Activated CD4-positive, alpha-beta T cell treated with anti-CD3 and anti-CD28 coated beads for 1 hour (primary cell): ENCODE results near the gene STT3B.

Experiments
- DNase-seq: peaks from one replicate; pipeline ENCODE4 v3.0.0-alpha.2; 2020

The STT3B gene

GRCh38 chr3:31613177-31613576 lies 80.5 kb downstream of the STT3B start:
- no peak for DNase-seq

DNA sequence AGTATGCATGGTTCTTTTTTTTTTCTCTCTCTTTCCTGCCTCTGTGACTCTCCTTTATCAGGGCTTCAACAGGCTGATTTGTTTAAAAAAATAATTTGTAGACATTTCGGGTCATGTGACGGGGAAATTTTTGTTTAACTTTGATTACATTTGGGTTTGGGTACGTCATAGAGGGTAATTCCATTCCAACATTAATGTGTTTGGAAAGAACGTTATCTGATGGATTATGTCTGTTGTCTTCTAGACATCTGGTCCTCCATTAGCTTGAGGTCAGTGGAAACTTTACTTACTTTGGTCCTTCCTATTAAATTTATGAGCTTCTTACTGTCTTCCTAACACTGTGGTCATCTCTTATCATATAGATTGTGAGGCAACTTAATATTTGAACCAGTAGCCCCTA lies 80.9 kb downstream of the STT3B start:
- DNase-seq, result no peak

- DNase-seq, result no peak
Observed at GRCh38 chr3:31614162-31614921, 81.6 kb downstream of the STT3B start.

GRCh38 chr3:31615071-31615875 lies 82.5 kb downstream of the STT3B start:
- DNase-seq, result no peak

DNA sequence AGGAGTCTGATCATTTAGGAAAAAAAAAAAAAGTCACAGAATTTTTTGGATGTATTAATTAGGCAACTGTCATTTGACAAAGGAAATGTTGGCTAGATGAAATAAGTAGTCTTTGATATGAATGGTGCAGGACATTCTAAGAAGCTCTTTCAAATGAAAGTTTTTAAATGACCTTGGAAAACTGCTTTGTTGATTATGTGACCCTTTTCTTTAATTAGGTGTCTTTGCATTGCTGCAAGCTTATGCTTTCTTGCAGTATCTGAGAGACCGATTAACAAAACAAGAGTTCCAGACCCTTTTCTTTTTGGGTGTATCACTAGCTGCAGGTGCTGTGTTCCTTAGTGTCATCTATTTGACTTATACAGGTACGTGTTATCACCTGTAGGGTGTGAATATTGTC lies 84.0 kb downstream of the STT3B start:
- DNase-seq, result no peak

DNA sequence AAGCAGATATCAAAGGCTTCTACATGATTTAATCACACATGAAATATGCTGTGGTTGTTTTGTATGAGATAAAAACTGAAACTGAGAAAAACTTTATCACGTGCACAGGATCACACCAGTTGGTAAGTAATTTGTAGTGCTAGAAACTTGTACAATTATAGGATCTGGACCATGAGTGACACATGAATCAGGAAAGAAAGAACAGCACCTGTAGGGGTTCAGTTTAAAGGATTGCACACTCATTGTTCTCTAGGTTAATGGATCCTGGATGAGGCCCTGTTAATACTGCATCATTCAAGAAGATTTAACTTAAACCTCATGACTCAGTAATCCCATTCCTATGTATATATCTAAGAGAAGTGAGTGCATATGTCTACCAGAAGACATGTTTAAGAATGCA lies 87.9 kb downstream of the STT3B start:
- DNase-seq, result no peak

DNA sequence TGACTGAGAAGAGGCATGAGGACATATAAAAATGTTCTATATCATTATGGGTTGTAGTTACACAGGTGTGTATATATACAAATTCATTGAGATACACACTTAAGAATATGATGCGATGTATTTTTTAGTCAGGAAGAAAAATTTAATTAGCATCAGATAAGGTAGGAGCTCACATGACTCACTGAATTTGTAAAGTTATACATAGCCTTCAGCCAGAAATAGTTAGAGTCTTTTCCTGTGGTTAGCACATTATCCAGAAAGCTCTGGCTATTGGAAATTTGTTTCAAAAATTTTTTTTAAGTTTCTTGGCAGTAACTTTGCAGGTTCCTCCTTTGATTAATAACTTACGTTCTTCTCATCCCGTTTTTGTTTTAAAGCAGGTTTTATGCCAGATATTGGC lies 88.6 kb downstream of the STT3B start:
- no peak for DNase-seq

DNA sequence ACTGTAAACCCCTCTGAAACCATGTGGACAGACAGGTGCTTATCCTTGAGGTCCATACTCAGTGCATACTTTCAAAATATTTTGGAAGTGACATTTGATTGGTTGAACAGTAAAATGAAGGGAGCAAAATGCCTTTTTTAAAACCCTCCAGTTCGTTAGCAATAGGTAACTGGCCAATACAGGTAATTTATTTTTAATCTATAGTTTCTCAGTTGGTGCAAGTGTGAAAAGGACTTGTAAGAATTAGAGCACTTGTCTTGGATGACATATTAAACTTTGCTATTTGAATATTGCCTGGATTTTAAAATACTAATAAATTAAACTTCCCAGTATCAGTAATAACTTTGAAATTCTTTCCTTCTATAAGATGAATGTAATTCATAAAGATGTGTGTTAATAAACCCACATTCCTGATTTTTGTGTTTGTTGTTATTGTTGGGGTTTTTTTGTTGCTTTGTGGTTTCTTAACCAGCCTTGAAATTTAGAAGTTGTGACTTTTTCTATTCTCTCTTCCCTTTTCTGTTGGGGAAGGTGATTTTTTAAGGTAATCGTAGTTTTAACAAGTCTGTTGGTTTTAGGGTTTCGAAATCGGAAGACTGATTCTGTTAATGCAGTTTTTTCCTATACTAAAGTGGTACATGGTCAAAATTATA lies 90.0 kb downstream of the STT3B start:
- no peak for DNase-seq

DNA sequence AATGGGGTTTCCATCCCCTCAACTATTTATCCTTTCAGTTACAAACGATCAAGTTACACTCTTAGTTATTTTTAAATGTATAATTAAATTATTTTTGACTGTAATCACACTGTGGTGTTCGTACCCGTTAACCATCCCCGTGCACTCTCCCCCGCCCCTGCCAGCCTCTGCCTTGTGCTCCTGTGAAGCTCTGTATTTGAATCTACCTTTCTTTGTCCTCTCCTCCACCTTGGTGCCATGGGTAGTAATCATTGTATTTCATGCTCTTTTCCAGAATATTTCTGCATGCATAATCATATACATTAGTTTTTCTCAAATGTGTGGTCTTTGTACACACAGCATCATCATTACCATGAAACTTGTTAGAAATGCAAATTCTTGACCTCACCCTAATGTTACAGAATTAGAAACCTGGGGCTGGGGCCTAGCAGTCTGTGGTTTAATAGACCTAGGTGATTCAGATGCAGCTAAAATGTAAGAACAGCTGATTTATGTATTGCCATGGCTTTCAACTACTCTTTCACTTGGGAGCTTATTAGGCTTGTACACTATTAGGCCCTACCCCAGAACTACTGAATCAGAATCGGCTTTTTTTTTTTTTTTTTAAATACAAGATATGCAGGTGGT lies 91.5 kb downstream of the STT3B start:
- no peak for DNase-seq

DNA sequence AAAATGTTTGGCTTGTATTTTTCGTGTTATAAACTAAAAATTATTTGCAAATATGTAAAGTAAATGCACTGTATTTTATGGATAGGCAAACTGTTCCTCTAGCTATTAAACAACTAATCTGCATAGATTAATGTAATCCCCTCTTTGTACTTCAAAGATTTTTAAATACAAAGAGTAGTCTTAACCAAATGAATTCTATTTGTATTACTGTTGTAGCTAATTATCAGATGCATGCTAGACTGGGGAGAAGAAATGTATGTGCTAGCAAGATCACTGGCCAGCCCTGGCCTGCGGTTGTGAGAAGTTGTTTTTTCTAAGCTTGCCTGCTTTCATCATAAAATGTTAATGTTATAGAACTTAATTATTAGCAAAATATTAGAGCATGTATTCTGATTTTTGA lies 92.6 kb downstream of the STT3B start:
- DNase-seq, result no peak

GRCh38 chr3:31629054-31629453 lies 96.3 kb downstream of the STT3B start:
- no peak for DNase-seq

- no peak for DNase-seq
Observed at GRCh38 chr3:31634476-31634875, 101.8 kb downstream of the STT3B start.

DNA sequence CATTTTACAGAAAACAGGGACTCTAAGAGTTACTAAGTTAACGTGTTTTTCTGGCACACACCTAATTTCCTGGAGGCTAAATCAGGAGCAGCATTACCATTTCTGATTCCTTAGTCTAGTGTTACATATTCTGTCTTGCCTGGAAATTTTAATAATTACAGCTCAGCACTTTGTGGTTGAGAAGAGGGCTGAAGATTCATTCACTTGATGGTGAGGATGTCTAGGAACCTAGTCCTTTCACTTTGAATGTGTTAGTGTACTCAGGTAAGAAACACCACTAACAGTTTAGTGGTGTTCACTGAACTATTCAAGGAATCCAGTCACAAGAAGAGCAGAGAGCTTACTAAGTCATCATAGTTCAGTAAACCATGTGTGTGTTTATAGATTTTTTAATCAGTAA lies 102.8 kb downstream of the STT3B start:
- DNase-seq, result no peak

GRCh38 chr3:31636049-31636448 lies 103.3 kb downstream of the STT3B start:
- no peak for DNase-seq

DNA sequence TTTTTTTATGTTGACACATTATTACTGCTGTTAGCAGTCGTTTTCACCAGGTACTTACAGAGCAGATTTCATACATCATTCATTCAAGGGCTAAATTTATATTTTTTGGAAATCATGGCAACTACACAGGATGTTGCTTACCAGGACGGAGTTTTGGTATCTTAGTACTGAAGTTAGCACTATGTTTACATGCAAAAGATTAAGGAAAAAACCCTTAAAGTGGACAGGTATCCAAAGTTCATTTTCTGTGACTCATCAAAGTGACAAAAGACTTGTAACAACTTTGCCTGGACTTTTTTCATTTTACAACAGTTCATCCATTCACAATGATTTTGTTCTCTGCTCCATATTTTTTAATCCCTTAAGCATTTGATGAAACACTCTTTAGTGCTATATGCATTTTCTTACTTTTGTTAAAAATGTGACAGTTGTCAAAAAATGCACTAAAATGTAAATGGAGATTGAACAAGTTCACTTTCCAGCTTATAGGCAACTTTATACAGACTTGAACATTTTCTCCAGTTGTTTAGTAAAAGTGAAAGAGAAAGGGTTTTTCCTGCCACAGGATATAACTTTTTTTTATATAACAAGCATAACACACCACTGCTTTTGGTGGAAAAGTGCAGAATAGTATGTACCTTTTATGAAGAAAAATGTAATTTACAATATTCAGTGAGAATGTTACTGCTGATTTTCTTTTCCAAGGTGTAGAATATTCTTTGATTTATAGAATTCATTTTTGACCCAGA lies 104.1 kb downstream of the STT3B start:
- no peak for DNase-seq

DNA sequence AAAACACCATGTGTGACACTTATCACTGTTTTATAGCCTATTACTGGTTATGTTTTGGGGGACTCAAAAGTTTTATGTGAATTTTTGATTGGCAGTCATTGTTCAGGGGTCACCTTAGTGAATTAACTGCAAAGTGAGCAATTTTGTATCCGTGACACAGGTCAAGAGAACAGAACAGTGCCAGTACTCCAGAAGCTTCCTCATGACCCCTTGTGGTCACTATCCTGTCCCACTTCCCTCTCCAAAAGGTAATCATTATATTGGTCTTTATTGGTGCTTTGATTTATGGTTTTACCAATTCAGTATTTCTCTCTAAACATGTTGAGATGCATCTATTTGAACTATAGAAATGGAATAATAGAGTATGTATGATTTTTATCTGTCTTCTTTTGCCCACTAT lies 107.1 kb downstream of the STT3B start:
- no peak for DNase-seq

DNA sequence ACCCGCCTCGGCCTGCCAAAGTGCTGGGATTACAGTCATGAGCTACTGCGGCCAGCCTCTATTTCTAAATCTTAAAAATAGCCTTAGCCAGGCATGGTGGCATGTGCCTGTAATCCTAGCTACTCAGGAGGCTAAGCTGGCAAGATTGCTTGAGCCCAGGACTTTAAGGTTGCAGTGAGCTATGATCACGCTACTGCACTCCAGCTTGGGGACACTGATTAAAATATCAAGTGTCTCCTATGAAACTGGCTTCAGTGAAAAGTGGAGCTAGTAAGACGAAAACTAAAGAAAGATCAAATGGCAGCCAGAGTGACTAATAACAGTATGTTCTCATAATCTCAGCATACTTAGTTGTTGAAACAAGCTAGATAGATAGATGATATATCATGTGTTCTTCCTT lies 112.5 kb downstream of the STT3B start:
- no peak for DNase-seq

DNA sequence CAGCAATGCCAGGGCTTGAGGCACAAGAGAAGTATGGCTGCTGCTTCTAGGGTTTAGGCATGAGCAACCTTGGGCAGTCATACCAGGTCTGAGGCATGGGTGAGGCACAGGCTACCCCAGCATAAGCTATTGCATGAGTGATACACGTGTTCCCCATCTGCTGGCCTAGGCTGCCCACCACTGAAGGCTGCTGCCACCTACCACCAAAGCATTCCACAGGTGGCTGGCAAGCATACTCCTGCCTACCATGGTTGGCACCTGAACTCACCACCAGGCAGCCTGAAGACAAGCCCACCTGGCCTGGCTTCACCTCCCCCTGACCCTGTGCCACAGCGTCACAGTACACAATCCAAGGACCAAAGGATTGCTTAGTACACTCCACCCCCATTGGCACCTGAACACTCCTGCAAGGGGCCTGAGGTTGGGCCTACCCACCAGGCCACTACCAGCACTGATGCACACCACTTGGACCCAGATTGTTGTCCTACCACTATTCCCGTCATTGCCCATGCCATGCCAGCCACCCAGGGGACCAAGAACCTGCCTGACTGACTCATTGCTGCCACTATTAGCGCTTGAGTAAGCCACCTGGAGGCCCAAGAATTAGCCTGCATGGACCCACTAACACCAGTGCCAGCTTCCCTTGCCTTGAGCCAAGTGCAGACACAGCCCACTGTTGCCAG lies 115.7 kb downstream of the STT3B start:
- no peak for DNase-seq

DNA sequence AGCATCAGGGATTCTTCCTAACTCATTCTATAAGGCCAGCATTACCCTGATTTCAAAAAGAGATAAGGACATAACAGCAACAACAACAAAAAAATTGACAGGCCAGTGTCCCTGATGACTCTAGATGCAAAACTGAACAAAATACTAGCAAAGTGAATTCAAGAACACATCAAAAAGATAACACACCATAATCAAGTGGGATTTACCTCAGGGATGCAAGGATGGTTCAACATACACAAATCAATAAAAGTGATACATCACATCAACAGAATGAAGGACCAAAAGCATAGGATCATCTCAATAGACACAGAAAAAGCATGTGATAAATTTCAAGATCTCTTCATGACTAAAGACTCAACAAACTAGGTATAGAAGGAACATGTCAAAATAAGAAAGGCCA lies 119.6 kb downstream of the STT3B start:
- DNase-seq, result no peak

GRCh38 chr3:31653464-31653863 lies 120.7 kb downstream of the STT3B start:
- DNase-seq, result no peak

- no peak for DNase-seq
Observed at GRCh38 chr3:31654998-31655397, 122.3 kb downstream of the STT3B start.

- DNase-seq, result no peak
Observed at GRCh38 chr3:31659246-31659645, 126.5 kb downstream of the STT3B start.
